ENCODE data around the gene STX18.

GRCh38 chr4:4461850-4462249 lies 80.0 kb downstream of the STX18 start:
- TF ChIP-seq CTCF (IDR thresholded peaks at IDR 0.05), result no peak
- TF ChIP-seq EZH2phosphoT487 (IDR thresholded peaks at IDR 0.05), result no peak

All from neural progenitor cell (in vitro differentiated cells).